ENCODE data around the gene SOX21.

Gene SOX21

GRCh38 chr13:94709001-94709834 is 3.1 kb downstream of the SOX21 start:
- no peak for DNase-seq (ENCODE audit: low read depth)

GRCh38 chr13:94708031-94708859 is 4.1 kb downstream of the SOX21 start:
- no peak for DNase-seq (ENCODE audit: low read depth)

GRCh38 chr13:94707400-94708021 is 4.8 kb downstream of the SOX21 start:
- DNase-seq (ENCODE audit: low read depth) = no peak

- no peak for DNase-seq (ENCODE audit: low read depth)
Measured at GRCh38 chr13:94706843-94707399, 5.4 kb downstream of the SOX21 start.

- DNase-seq (ENCODE audit: low read depth) = no peak
Measured at GRCh38 chr13:94706101-94706842, 6.1 kb downstream of the SOX21 start.

- no peak for DNase-seq (ENCODE audit: low read depth)
Measured at GRCh38 chr13:94705081-94706030, 7.0 kb downstream of the SOX21 start.

- DNase-seq (ENCODE audit: low read depth) = no peak
Measured at GRCh38 chr13:94704377-94705080, 7.8 kb downstream of the SOX21 start.

- DNase-seq (ENCODE audit: low read depth) = no peak
Measured at GRCh38 chr13:94703721-94704314, 8.5 kb downstream of the SOX21 start.

- no peak for DNase-seq (ENCODE audit: low read depth)
Measured at GRCh38 chr13:94703271-94703670, 9.1 kb downstream of the SOX21 start.

- no peak for DNase-seq (ENCODE audit: low read depth)
Measured at GRCh38 chr13:94702181-94703041, 9.9 kb downstream of the SOX21 start.

- no peak for DNase-seq (ENCODE audit: low read depth)
Measured at GRCh38 chr13:94701313-94702180, 10.8 kb downstream of the SOX21 start.

GRCh38 chr13:94700536-94700935 is 11.8 kb downstream of the SOX21 start:
- DNase-seq (ENCODE audit: low read depth) = no peak

GRCh38 chr13:94700051-94700535 is 12.3 kb downstream of the SOX21 start:
- no peak for DNase-seq (ENCODE audit: low read depth)

- no peak for DNase-seq (ENCODE audit: low read depth)
Measured at GRCh38 chr13:94696171-94696570, 16.2 kb downstream of the SOX21 start.

GRCh38 chr13:94692030-94692429 is 20.3 kb downstream of the SOX21 start:
- DNase-seq (ENCODE audit: low read depth) = no peak

- no peak for DNase-seq (ENCODE audit: low read depth)
Measured at GRCh38 chr13:94683409-94683808, 28.9 kb downstream of the SOX21 start.

GRCh38 chr13:94682229-94682628 is 30.1 kb downstream of the SOX21 start:
- DNase-seq (ENCODE audit: low read depth) = no peak
